Mesendoderm (in vitro differentiated cells): ENCODE data around the gene CEP162.
"Not testable (repeated sequence)": the region's sequence is repeated elsewhere in the genome, so short reads cannot be mapped to it uniquely, and the experiment has no call there.

Source experiments
- DNase-seq: peaks from one replicate; pipeline ENCODE4 v3.0.0; 2013
- H2AK5ac ChIP-seq: 2 replicates; pipeline ENCODE4 v1.6.1; 2013; ENCODE audit warnings: low read length, inconsistent platforms
- H2BK120ac ChIP-seq: 2 replicates; pipeline ENCODE4 v1.6.1; 2013; ENCODE audit warnings: low read depth, mild to moderate bottlenecking, low read length, moderate library complexity, mixed read lengths
- H2BK15ac ChIP-seq: replicated peaks from 2 replicates; pipeline ENCODE4 v1.6.1; 2013; ENCODE audit warnings: low read depth, mild to moderate bottlenecking, moderate library complexity
- H2BK5ac ChIP-seq: 2 replicates; pipeline ENCODE4 v1.6.1; 2013; ENCODE audit warnings: low read length, inconsistent platforms
- H3K18ac ChIP-seq: 2 replicates; pipeline ENCODE4 v1.6.1; 2013; ENCODE audit warnings: mild to moderate bottlenecking, low read length, mixed read lengths
- H3K23ac ChIP-seq: one replicate; pipeline ENCODE4 v1.6.1; 2013; ENCODE audit warnings: low read length
- H3K27ac ChIP-seq: 2 replicates; pipeline ENCODE4 v1.5.1; 2013; ENCODE audit warnings: low read depth, mild to moderate bottlenecking, inconsistent platforms, low read length, moderate library complexity
- H3K27me3 ChIP-seq: 2 replicates; pipeline ENCODE4 v1.6.1; 2013; ENCODE audit warnings: low read length, control low read depth, mild to moderate bottlenecking, inconsistent platforms; ENCODE audit not compliant: insufficient read depth, poor library complexity
- H3K36me3 ChIP-seq: 2 replicates; pipeline ENCODE4 v1.6.1; 2013; ENCODE audit warnings: low read length, inconsistent platforms; ENCODE audit not compliant: control insufficient read depth, insufficient read depth
- H3K4ac ChIP-seq: one replicate; pipeline ENCODE4 v1.6.1; 2013; ENCODE audit warnings: low read depth, mild to moderate bottlenecking, low read length, moderate library complexity
- H3K4me1 ChIP-seq: 2 replicates; pipeline ENCODE4 v1.6.1; 2013; ENCODE audit warnings: low read depth, low read length, inconsistent platforms; ENCODE audit not compliant: control insufficient read depth
- H3K4me2 ChIP-seq: 2 replicates; pipeline ENCODE4 v1.6.1; 2013; ENCODE audit warnings: low read length
- H3K4me3 ChIP-seq: 2 replicates; pipeline ENCODE4 v1.5.1; 2013; ENCODE audit warnings: mild to moderate bottlenecking, low read length
- H3K56ac ChIP-seq: one replicate; pipeline ENCODE4 v1.6.1; 2013; ENCODE audit warnings: low read length
- H3K79me1 ChIP-seq: 2 replicates; pipeline ENCODE4 v1.6.1; 2013; ENCODE audit warnings: low read length, inconsistent platforms
- H3K79me2 ChIP-seq: 2 replicates; pipeline ENCODE4 v1.6.1; 2013; ENCODE audit warnings: mild to moderate bottlenecking, low read length; ENCODE audit not compliant: control insufficient read depth, insufficient read depth
- H3K9ac ChIP-seq: 2 replicates; pipeline ENCODE4 v1.6.1; 2013; ENCODE audit warnings: low read length, inconsistent platforms
- H4K5ac ChIP-seq: one replicate; pipeline ENCODE4 v1.6.1; 2013; ENCODE audit warnings: low read length
- H4K8ac ChIP-seq: one replicate; pipeline ENCODE4 v1.6.1; 2013; ENCODE audit warnings: low read depth, mild to moderate bottlenecking, control low read depth, low read length, moderate library complexity
- WGBS: extraction: QIAGEN DNeasy Blood & Tissue Kit; methylation state at CpG from one replicate; pipeline ENCODE4 v1.1.7; 2013; ENCODE audit warnings: low lambda C conversion rate, missing lambda C conversion rate; ENCODE audit not compliant: insufficient coverage; ENCODE audit errors: extremely low coverage; 5-methylcytosine and 5-hydroxymethylcytosine counted together

Gene CEP162

DNA sequence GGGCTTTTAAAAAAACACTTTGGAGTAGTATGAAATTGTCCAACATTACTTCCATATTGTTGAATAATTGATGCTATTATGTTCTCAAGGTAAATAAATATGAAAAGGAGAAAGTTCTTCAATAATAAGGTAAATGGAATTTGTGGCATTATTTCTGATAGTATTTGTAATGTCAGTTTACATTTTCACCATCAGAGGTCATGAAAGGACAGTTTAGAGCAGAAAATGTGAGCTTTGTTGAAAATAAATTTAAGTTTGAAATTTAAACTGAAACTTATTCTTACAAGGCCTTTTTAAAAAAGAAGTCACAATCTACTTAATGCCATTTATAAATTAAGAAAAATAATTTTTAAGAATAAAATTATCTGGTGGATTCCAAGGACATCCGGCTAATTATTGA lies 15.8 kb upstream of the CEP162 start:
- H4K5ac ChIP-seq, result no peak overlapping the region
- H2BK15ac ChIP-seq, result no peak overlapping the region
- no peak overlapping the region for H2BK5ac ChIP-seq
- H3K4me2 ChIP-seq, result no peak overlapping the region
- H3K36me3 ChIP-seq, result no peaks in the 10 kb centered on the region
- H3K4ac ChIP-seq, result no peak overlapping the region
- no peak overlapping the region for H3K4me3 ChIP-seq
- no peak overlapping the region for H3K9ac ChIP-seq
- H3K79me1 ChIP-seq, result no peaks in the 10 kb centered on the region
- H2AK5ac ChIP-seq, result no peak overlapping the region
- no peak overlapping the region for H2BK120ac ChIP-seq
- H3K4me1 ChIP-seq, result no peaks in the 10 kb centered on the region
- no peaks in the 10 kb centered on the region for H3K27me3 ChIP-seq
- H3K23ac ChIP-seq, result no peak overlapping the region
- no peaks in the 10 kb centered on the region for H3K79me2 ChIP-seq
- H3K56ac ChIP-seq, result no peak overlapping the region
- H4K8ac ChIP-seq, result no peak overlapping the region
- H3K18ac ChIP-seq, result no peak overlapping the region
- DNase-seq, result no peak
- no peak overlapping the region for H3K27ac ChIP-seq
- no CpG with 5 or more reads among the region's 1 CpG for WGBS

DNA sequence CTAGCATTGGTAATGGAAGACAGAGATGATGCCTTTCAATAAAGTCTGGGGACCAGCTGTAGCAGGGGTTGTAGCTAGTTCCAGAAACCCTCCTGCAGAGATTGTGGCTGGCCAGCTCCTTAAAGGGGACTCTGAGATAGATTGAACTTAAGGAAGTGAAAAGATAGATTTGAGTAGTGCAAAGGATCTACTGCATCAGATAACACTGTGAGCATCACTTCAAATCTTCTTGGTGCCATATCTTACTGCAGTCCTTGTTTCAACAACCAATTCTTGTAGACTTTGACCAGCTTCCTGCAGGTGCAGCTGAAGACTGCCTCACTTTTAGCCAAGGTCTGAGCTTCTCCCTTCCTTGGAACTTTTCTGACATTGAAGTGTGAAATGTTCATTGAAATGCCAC lies 14.8 kb upstream of the CEP162 start:
- Histone ChIP-seq H3K23ac (no peak overlapping the region), H3K4me1 (no peaks in the 10 kb centered on the region), H2AK5ac (no peak overlapping the region), H3K79me1 (no peaks in the 10 kb centered on the region), H3K4me2 (no peak overlapping the region), H3K27me3 (no peaks in the 10 kb centered on the region), H4K5ac (no peak overlapping the region), H3K56ac (no peak overlapping the region), H3K9ac (no peak overlapping the region), H2BK15ac (no peak overlapping the region), H3K36me3 (no peaks in the 10 kb centered on the region), H2BK5ac (no peak overlapping the region), H3K4me3 (no peak overlapping the region), H3K79me2 (no peaks in the 10 kb centered on the region), H4K8ac (no peak overlapping the region), H3K18ac (no peak overlapping the region), H3K27ac (no peak overlapping the region), H3K4ac (no peak overlapping the region), H2BK120ac (no peak overlapping the region)
- no peak for DNase-seq

DNA sequence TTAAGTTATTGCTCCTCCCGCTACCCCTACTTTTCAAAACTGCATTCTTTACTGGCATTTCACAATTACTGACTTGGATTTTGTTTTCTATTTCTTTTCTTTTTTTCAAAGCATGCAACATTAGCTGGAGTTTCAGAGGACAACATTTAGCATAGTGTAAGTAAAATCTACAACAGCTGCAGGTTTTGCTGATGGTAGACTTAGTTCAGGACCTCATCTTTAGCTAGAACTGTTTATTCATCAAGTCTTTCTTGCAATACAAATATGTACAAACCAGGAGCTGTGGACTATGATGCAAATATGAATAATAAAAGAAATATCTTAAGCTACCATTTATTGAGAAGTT lies 728 bp upstream of the CEP162 start:
- H3K4me3 ChIP-seq, result peak overlapping the region; percentile 85
- H4K8ac ChIP-seq, result no peak overlapping the region
- H3K27me3 ChIP-seq, result no peaks in the 10 kb centered on the region
- no peak overlapping the region for H3K27ac ChIP-seq
- H3K36me3 ChIP-seq, result no peaks in the 10 kb centered on the region
- no CpG with 5 or more reads among the region's 1 CpG for WGBS
- H3K4me1 ChIP-seq, result no peaks in the 10 kb centered on the region
- H3K23ac ChIP-seq, result no peak overlapping the region
- H3K79me1 ChIP-seq, result no peaks in the 10 kb centered on the region
- no peak overlapping the region for H2BK120ac ChIP-seq
- H3K56ac ChIP-seq, result no peak overlapping the region
- H3K79me2 ChIP-seq, result no peaks in the 10 kb centered on the region
- H2BK15ac ChIP-seq, result no peak overlapping the region
- no peak overlapping the region for H3K9ac ChIP-seq
- no peak overlapping the region for H2AK5ac ChIP-seq
- DNase-seq, result no peak
- H3K4ac ChIP-seq, result no peak overlapping the region
- no peak overlapping the region for H3K4me2 ChIP-seq
- H2BK5ac ChIP-seq, result no peak overlapping the region
- H3K18ac ChIP-seq, result no peak overlapping the region
- no peak overlapping the region for H4K5ac ChIP-seq

DNA sequence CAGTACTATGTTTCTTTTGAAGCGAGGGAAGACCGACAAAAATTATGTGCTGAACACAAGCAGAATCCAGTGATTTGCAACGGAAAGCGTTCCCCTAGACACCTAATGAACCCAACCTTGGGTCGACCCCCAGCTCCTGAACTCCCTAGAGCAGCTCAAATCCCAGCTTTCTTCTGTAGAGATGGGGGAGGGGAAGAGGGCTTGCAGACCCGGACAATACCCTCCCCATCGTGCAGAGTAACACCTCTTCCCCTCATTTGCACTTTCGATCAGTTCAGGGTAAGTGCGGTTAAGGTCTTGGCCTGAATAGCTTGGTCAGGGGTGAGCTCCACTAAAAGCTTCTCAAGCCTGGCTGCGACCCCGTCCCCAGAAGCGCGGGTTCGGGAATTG lies 404 bp downstream of the CEP162 start:
- peak overlapping the region; percentile 76 for H3K9ac ChIP-seq
- peak overlapping the region; percentile 91 for H3K4me2 ChIP-seq
- no peak overlapping the region for H3K4ac ChIP-seq
- H3K4me3 ChIP-seq, result peak overlapping the region; percentile 85
- peak; percentile 59 for DNase-seq
- peak overlapping the region; percentile 58 for H4K8ac ChIP-seq
- H2BK15ac ChIP-seq, result no peak overlapping the region
- H3K56ac ChIP-seq, result peak overlapping the region; percentile 90
- no peak overlapping the region for H3K23ac ChIP-seq
- H3K36me3 ChIP-seq, result no peaks in the 10 kb centered on the region
- no peaks in the 10 kb centered on the region for H3K27me3 ChIP-seq
- no peak overlapping the region for H2AK5ac ChIP-seq
- peak overlapping the region; percentile 35 for H2BK120ac ChIP-seq
- H3K4me1 ChIP-seq, result no peaks in the 10 kb centered on the region
- no peaks in the 10 kb centered on the region for H3K79me2 ChIP-seq
- no CpG with 5 or more reads among the region's 14 CpGs for WGBS
- H4K5ac ChIP-seq, result peak overlapping the region; percentile 53
- H3K79me1 ChIP-seq, result no peaks in the 10 kb centered on the region
- no peak overlapping the region for H2BK5ac ChIP-seq
- no peak overlapping the region for H3K27ac ChIP-seq
- no peak overlapping the region for H3K18ac ChIP-seq

DNA sequence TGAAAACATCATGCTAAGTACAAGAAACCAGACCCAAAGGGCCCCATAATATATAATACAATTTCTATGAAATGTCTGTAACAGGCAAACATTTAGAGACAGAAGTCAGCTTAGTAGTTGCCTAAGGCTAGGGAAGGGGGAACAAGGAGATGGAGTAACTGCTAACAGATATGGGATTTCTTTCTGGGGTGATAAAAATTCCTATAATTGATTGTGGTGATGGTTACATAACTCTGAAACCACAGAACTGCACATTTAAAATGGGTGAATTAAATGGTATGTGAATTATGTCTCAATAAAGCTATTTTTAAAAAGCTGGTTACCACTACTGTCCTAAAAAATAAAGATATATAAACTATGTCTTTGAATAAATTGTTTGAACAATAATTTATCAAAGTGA lies 3.2 kb downstream of the CEP162 start:
- no peaks in the 10 kb centered on the region for H3K79me2 ChIP-seq
- no peak overlapping the region for H4K5ac ChIP-seq
- H3K36me3 ChIP-seq, result no peaks in the 10 kb centered on the region
- H3K4ac ChIP-seq, result no peak overlapping the region
- no peak overlapping the region for H3K56ac ChIP-seq
- H3K4me2 ChIP-seq, result no peak overlapping the region
- no peak overlapping the region for H3K27ac ChIP-seq
- H3K9ac ChIP-seq, result no peak overlapping the region
- H3K23ac ChIP-seq, result no peak overlapping the region
- H2BK15ac ChIP-seq, result no peak overlapping the region
- no peak overlapping the region for H2AK5ac ChIP-seq
- H2BK5ac ChIP-seq, result no peak overlapping the region
- H3K18ac ChIP-seq, result no peak overlapping the region
- DNase-seq, result no peak
- H3K79me1 ChIP-seq, result no peaks in the 10 kb centered on the region
- no peaks in the 10 kb centered on the region for H3K4me1 ChIP-seq
- no peak overlapping the region for H2BK120ac ChIP-seq
- H4K8ac ChIP-seq, result no peak overlapping the region
- H3K4me3 ChIP-seq, result no peak overlapping the region
- H3K27me3 ChIP-seq, result no peaks in the 10 kb centered on the region

DNA sequence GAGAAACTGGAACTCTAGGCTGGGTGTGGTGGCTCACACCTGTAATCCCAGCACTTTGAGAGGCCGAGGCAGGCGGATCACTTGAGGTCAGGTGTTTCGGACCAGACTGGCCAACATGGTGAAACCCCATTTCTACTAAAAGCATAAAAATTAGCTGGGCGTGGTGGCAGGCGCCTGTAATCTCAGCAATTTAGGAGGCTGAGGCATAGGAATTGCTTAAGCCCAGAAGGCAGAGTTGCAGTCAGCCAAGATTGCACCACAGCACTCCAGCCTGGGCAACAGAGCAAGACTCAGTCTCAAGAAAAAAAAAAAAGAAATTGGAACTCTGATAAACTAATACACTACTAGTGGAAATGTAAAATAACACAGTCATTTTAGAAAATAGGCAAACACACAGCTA lies 3.8 kb downstream of the CEP162 start:
- not testable (repeated sequence) for H2AK5ac ChIP-seq, H3K18ac ChIP-seq, H2BK5ac ChIP-seq, H3K9ac ChIP-seq, H3K4me1 ChIP-seq, H4K8ac ChIP-seq, H2BK15ac ChIP-seq, H3K79me1 ChIP-seq, H3K36me3 ChIP-seq, H4K5ac ChIP-seq, H3K4ac ChIP-seq, H3K27me3 ChIP-seq, H3K79me2 ChIP-seq, H3K27ac ChIP-seq, H2BK120ac ChIP-seq, DNase-seq, H3K23ac ChIP-seq, H3K4me3 ChIP-seq, H3K56ac ChIP-seq, H3K4me2 ChIP-seq
- no CpG with 5 or more reads among the region's 5 CpGs for WGBS
